B cell (primary cell): ENCODE results near the gene PCSK6.

Experiments
- CTCF ChIP-seq: fragments of 200-600 bp; IDR thresholded peaks from one replicate; pipeline ENCODE4 v1.8.0; 2022; ENCODE audit warnings: antibody characterized with exemption, mild to moderate bottlenecking
- EZH2 ChIP-seq: IDR thresholded peaks from 2 replicates; pipeline ENCODE4 v1.6.1; 2012; ENCODE audit warnings: borderline replicate concordance, low read depth, mild to moderate bottlenecking, moderate library complexity, low read length; ENCODE audit not compliant: insufficient read depth, poor library complexity, severe bottlenecking

- TF ChIP-seq CTCF (no peak), EZH2 (no peak)
Measured at GRCh38 chr15:101310161-101310480, 179.4 kb downstream of the PCSK6 start.
